NCI-H82 treated with DMSO at 0.1 percent for 48 hours (cell line): Measurements from ENCODE around the gene SPIN2A.
A peak's percentile ranks its signal among the peaks of the same experiment; 100 is the strongest.
"Not testable (repeated sequence)": the region's sequence is repeated elsewhere in the genome, so short reads cannot be mapped to it uniquely, and the experiment has no call there.

Experiments used
- DNase-seq: peaks from one replicate; lab custom pipeline; 2025; ENCODE audit not compliant: unreplicated experiment; lab: John Stamatoyannopoulos, UW

The SPIN2A gene

GRCh38 chrX:57137073-57137472 is at the start of gene SPIN2A:
Gene SPIN2A, minus strand, starts transcription at chrX:57137397. Its CDS starts 800 bp downstream, at chrX:57136597.
- not testable (repeated sequence) for DNase-seq

- no peak for DNase-seq
Measured at GRCh38 chrX:57178605-57179004, 41.4 kb upstream of the SPIN2A start.

- no peak for DNase-seq
Measured at GRCh38 chrX:57177070-57177469, 39.9 kb upstream of the SPIN2A start.

- DNase-seq, result no peak
Measured at GRCh38 chrX:57172544-57172943, 35.3 kb upstream of the SPIN2A start.

- DNase-seq, result no peak
Measured at GRCh38 chrX:57156397-57157049, 19.3 kb upstream of the SPIN2A start.

- no peak for DNase-seq
Measured at GRCh38 chrX:57155171-57155570, 18.0 kb upstream of the SPIN2A start.

- not testable (repeated sequence) for DNase-seq
Measured at GRCh38 chrX:57152222-57152621, 15.0 kb upstream of the SPIN2A start.

GRCh38 chrX:57138674-57139073 is 1.5 kb upstream of the SPIN2A start:
- no peak for DNase-seq

- no peak for DNase-seq
Measured at GRCh38 chrX:57137501-57137900, 304 bp upstream of the SPIN2A start.

- DNase-seq, result not testable (repeated sequence)
Measured at GRCh38 chrX:57136589-57136988, 608 bp downstream of the SPIN2A start.

- no peak for DNase-seq
Measured at GRCh38 chrX:57135287-57135686, 1.9 kb downstream of the SPIN2A start.

GRCh38 chrX:57134702-57135101 is 2.5 kb downstream of the SPIN2A start:
- no peak for DNase-seq

GRCh38 chrX:57133706-57134105 is 3.5 kb downstream of the SPIN2A start:
- no peak for DNase-seq

GRCh38 chrX:57133284-57133683 is 3.9 kb downstream of the SPIN2A start:
- not testable (repeated sequence) for DNase-seq

GRCh38 chrX:57132046-57132445 is 5.2 kb downstream of the SPIN2A start:
- no peak for DNase-seq

- no peak for DNase-seq
Measured at GRCh38 chrX:57121816-57122215, 15.4 kb downstream of the SPIN2A start.

- peak; percentile 90 for DNase-seq
Measured at GRCh38 chrX:57121162-57121755, 15.9 kb downstream of the SPIN2A start, which contains the start of gene SPIN2B. Gene SPIN2B, minus strand, starts transcription at chrX:57121548.

GRCh38 chrX:57120619-57121161 is 16.5 kb downstream of the SPIN2A start:
- not testable (repeated sequence) for DNase-seq

GRCh38 chrX:57119416-57119815 is 17.8 kb downstream of the SPIN2A start:
- no peak for DNase-seq

GRCh38 chrX:57117566-57117965 is 19.6 kb downstream of the SPIN2A start:
- DNase-seq, result not testable (repeated sequence)

GRCh38 chrX:57104921-57105398 is 32.2 kb downstream of the SPIN2A start:
- DNase-seq, result no peak

GRCh38 chrX:57104406-57104805 is 32.8 kb downstream of the SPIN2A start:
- DNase-seq, result no peak
